ENCODE data around the gene EEA1. TPM values are rescaled to one million over a fixed set of nuclear protein-coding genes. Genes with fewer than 3 reads are reported as not detected.

EEA1 gene
- total RNA-seq, 1 experiment from 2014 or later, result 7.9 TPM

DNA sequence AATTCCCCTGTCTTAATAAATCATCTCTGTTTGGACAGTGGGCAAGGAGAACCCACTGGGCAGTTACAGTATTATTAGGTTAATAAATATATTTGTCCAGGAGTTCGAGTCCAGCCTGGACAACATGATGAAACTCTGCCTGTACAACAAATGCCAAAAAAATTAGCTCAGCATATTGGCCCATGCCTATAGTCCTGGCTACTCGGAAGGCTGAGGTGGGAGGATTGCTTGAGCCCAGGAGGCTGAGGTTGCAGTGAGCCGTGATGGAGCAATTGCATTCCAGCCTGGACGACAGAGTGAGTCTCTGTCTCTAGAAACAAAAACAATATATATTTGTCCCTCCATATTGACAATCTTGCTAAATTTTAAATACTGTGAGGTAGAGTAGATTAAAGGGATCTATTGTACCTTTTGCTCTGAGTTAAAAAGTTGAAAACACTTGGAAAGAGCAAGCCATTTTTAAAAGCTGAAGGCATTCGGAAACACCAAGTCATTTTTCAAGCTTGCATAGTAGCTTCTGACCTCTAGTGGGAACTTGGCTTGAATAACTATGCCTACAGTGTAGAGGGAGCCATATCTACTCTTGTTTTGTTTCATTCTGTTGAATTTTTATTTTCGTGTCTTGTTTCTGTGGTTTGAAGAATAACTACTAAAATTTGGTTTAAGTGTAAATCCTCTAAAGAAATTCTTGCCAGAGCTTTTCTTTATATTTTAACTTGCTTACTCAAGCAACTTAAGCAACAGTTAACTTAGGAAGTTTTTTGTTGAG lies 14.6 kb upstream of the EEA1 start:
- no TSS peak for BruUV-seq (replicated peaks)
- Histone ChIP-seq H3K4me3 (ENCODE audit: low read length) (no peak overlapping the region), H2AFZ (ENCODE audit: low read length) (no peak overlapping the region), H3K9me2 (replicated peaks; ENCODE audit: low read length) (no peaks in the 10 kb centered on the region), H3F3A (ENCODE audit: low read length, unreplicated experiment) (no peaks in the 10 kb centered on the region), H3K9me3 (ENCODE audit: low read length) (no peaks in the 10 kb centered on the region), H3K79me2 (ENCODE audit: low read length) (no peaks in the 10 kb centered on the region), H3K27ac (ENCODE audit: low read length) (no peak overlapping the region), H3K9ac (ENCODE audit: low read length) (no peak overlapping the region), H3K36me3 (ENCODE audit: low read depth, low read length) (no peaks in the 10 kb centered on the region), H3K27me3 (ENCODE audit: low read length) (no peaks in the 10 kb centered on the region), H4K20me1 (ENCODE audit: low read length) (no peaks in the 10 kb centered on the region), H3K4me1 (ENCODE audit: insufficient read depth, low read length) (0 out of 2 replicates have a peak, but pooled peaks cover 4% of the 10 kb centered on the region), H3K4me2 (ENCODE audit: low read length) (no peak overlapping the region)
- ATAC-seq, result peak; percentile 42; the same call in 1 of the 2 replicates
- no peak for DNase-seq
- intact Hi-C loops (cut with micrococcal nuclease), result no loop called here
- CTCF ChIA-PET, result interaction anchor here (1.0 kb wide), 1 partner anchor 116 kb away, joined by 3 read pairs; no protein-coding TSS in a partner anchor
- TF ChIP-seq EZH2phosphoT487 (IDR thresholded peaks at IDR 0.05; ENCODE audit: borderline replicate concordance, low read length) (no peak), EZH2 (IDR thresholded peaks at IDR 0.05; ENCODE audit: low read length, unreplicated experiment) (no peak)
- TF ChIP-seq, protein P1, sequence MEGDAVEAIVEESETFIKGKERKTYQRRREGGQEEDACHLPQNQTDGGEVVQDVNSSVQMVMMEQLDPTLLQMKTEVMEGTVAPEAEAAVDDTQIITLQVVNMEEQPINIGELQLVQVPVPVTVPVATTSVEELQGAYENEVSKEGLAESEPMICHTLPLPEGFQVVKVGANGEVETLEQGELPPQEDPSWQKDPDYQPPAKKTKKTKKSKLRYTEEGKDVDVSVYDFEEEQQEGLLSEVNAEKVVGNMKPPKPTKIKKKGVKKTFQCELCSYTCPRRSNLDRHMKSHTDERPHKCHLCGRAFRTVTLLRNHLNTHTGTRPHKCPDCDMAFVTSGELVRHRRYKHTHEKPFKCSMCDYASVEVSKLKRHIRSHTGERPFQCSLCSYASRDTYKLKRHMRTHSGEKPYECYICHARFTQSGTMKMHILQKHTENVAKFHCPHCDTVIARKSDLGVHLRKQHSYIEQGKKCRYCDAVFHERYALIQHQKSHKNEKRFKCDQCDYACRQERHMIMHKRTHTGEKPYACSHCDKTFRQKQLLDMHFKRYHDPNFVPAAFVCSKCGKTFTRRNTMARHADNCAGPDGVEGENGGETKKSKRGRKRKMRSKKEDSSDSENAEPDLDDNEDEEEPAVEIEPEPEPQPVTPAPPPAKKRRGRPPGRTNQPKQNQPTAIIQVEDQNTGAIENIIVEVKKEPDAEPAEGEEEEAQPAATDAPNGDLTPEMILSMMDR (conservative IDR thresholded peaks at IDR 0.05; ENCODE audit: low read depth, low read length), result peak; percentile 32; the same call in 1 of the 2 replicates
- POLR2A ChIA-PET (ENCODE audit: unreplicated experiment), result interaction anchor here (0.7 kb wide), 1 partner anchor 18 kb away, joined by 4 read pairs; no protein-coding TSS in a partner anchor

DNA sequence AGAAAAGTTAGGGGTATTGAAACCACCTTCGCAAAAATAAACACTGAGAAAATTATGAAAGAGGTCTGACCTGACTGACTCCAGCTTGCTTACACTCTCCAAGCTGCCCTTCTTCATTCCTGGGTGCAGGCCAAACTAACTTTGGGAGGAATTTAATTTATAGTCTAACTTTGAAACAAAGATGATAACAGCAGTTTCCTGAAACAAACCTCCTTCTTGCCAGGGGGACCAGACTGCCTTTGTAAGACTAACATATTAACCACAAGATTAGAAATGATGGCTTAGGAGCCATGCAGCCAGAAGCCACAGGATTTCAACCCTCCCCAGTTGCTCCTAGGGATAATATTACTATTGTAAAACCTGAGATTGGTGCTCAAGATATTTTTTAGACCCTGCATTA lies 13.8 kb upstream of the EEA1 start:
- ChIA-PET POLR2A (ENCODE audit: unreplicated experiment) (no interaction called here), CTCF (interaction anchor here (0.6 kb wide), 1 partner anchor 158 kb away, joined by 10 read pairs; no protein-coding TSS in a partner anchor)
- no peak overlapping the region for H3K4me3 ChIP-seq (ENCODE audit: low read length)
- intact Hi-C loops (cut with micrococcal nuclease), result no loop called here
- no peaks in the 10 kb centered on the region for H3K9me2 ChIP-seq (replicated peaks; ENCODE audit: low read length)
- no peak overlapping the region for H3K27ac ChIP-seq (ENCODE audit: low read length)
- H3K4me2 ChIP-seq (ENCODE audit: low read length), result no peak overlapping the region
- no TSS peak for BruUV-seq (replicated peaks)
- H3F3A ChIP-seq (ENCODE audit: low read length, unreplicated experiment), result no peaks in the 10 kb centered on the region
- no peaks in the 10 kb centered on the region for H3K27me3 ChIP-seq (ENCODE audit: low read length)
- TF ChIP-seq, protein P1 (conservative IDR thresholded peaks at IDR 0.05; ENCODE audit: low read depth, low read length), result no peak
- TF ChIP-seq EZH2phosphoT487 (IDR thresholded peaks at IDR 0.05; ENCODE audit: borderline replicate concordance, low read length) (no peak), EZH2 (IDR thresholded peaks at IDR 0.05; ENCODE audit: low read length, unreplicated experiment) (no peak)
- H3K79me2 ChIP-seq (ENCODE audit: low read length), result no peaks in the 10 kb centered on the region
- no peak overlapping the region for H2AFZ ChIP-seq (ENCODE audit: low read length)
- DNase-seq (no peak), ATAC-seq (no peak)
- H3K9ac ChIP-seq (ENCODE audit: low read length), result no peak overlapping the region
- no peaks in the 10 kb centered on the region for H3K9me3 ChIP-seq (ENCODE audit: low read length)
- H3K36me3 ChIP-seq (ENCODE audit: low read depth, low read length), result no peaks in the 10 kb centered on the region
- no peaks in the 10 kb centered on the region for H4K20me1 ChIP-seq (ENCODE audit: low read length)
- 0 out of 2 replicates have a peak, but pooled peaks cover 4% of the 10 kb centered on the region for H3K4me1 ChIP-seq (ENCODE audit: insufficient read depth, low read length)

DNA sequence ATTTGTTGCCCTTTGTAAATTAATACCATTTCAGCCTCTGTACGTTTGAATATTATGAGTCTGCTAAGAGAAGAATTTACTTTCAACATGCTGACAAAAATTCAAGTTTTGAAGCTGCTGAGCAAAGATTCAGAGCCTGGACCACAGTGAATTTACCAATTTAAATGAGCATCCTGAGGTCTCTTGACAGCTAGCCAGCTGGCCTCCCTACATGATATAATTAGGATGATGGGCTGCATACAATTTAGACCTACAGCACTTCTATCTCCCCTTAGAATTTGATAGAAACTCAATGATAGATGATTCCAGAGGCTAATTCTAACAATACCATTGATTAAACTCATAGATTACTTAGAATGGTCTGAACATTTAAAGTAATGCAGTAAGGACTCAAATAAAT lies 10.0 kb upstream of the EEA1 start:
- intact Hi-C loops (cut with micrococcal nuclease), result no loop called here
- Histone ChIP-seq H3K9ac (ENCODE audit: low read length) (no peak overlapping the region), H3K9me2 (replicated peaks; ENCODE audit: low read length) (no peaks in the 10 kb centered on the region), H4K20me1 (ENCODE audit: low read length) (no peaks in the 10 kb centered on the region), H3K4me1 (ENCODE audit: insufficient read depth, low read length) (no peaks in the 10 kb centered on the region), H3K9me3 (ENCODE audit: low read length) (no peaks in the 10 kb centered on the region), H3K4me2 (ENCODE audit: low read length) (no peak overlapping the region), H3K79me2 (ENCODE audit: low read length) (no peaks in the 10 kb centered on the region), H3K27ac (ENCODE audit: low read length) (no peak overlapping the region), H3K4me3 (ENCODE audit: low read length) (no peak overlapping the region), H3K27me3 (ENCODE audit: low read length) (no peaks in the 10 kb centered on the region), H3F3A (ENCODE audit: low read length, unreplicated experiment) (no peaks in the 10 kb centered on the region), H3K36me3 (ENCODE audit: low read depth, low read length) (no peaks in the 10 kb centered on the region), H2AFZ (ENCODE audit: low read length) (no peak overlapping the region)
- ChIA-PET CTCF (no interaction called here), POLR2A (ENCODE audit: unreplicated experiment) (no interaction called here)
- ATAC-seq (no peak), DNase-seq (no peak)
- BruUV-seq (replicated peaks), result no TSS peak
- TF ChIP-seq, protein P1 (conservative IDR thresholded peaks at IDR 0.05; ENCODE audit: low read depth, low read length), result no peak
- TF ChIP-seq EZH2phosphoT487 (IDR thresholded peaks at IDR 0.05; ENCODE audit: borderline replicate concordance, low read length) (no peak), EZH2 (IDR thresholded peaks at IDR 0.05; ENCODE audit: low read length, unreplicated experiment) (no peak)

Measured in PC-3 (cell line).